Measurements from ENCODE around the gene AP2A1.
"Not testable (repeated sequence)": the region's sequence is repeated elsewhere in the genome, so short reads cannot be mapped to it uniquely, and the experiment has no call there.

AP2A1 gene

GRCh38 chr19:49766930-49767299, at the start of gene AP2A1:
TSS of gene AP2A1 (plus strand) at chr19:49767001. CDS start at chr19:49767134, 133 bp downstream.
- no peak for DNase-seq

GRCh38 chr19:49718511-49718910, 48.3 kb upstream of the AP2A1 start:
- DNase-seq = no peak

- no peak for DNase-seq
Measured at GRCh38 chr19:49718991-49719390, 47.8 kb upstream of the AP2A1 start.

- DNase-seq = not testable (repeated sequence)
Measured at GRCh38 chr19:49719420-49719819, 47.4 kb upstream of the AP2A1 start.

GRCh38 chr19:49727217-49728030, 39.4 kb upstream of the AP2A1 start:
- no peak for DNase-seq

- no peak for DNase-seq
Measured at GRCh38 chr19:49730166-49730565, 36.6 kb upstream of the AP2A1 start.

- no peak for DNase-seq
Measured at GRCh38 chr19:49738268-49738667, 28.5 kb upstream of the AP2A1 start.

- DNase-seq = no peak
Measured at GRCh38 chr19:49739098-49739497, 27.7 kb upstream of the AP2A1 start.

GRCh38 chr19:49739933-49740332, 26.9 kb upstream of the AP2A1 start:
- DNase-seq = no peak

GRCh38 chr19:49741210-49741844, 25.5 kb upstream of the AP2A1 start:
- DNase-seq = no peak

- no peak for DNase-seq
Measured at GRCh38 chr19:49744946-49745381, 21.8 kb upstream of the AP2A1 start.

- DNase-seq = no peak
Measured at GRCh38 chr19:49746206-49746958, 20.4 kb upstream of the AP2A1 start.

- DNase-seq = no peak
Measured at GRCh38 chr19:49749055-49749716, 17.6 kb upstream of the AP2A1 start.

- no peak for DNase-seq
Measured at GRCh38 chr19:49749771-49750170, 17.0 kb upstream of the AP2A1 start.

- no peak for DNase-seq
Measured at GRCh38 chr19:49752701-49753100, 14.1 kb upstream of the AP2A1 start.

- no peak for DNase-seq
Measured at GRCh38 chr19:49755956-49756355, 10.8 kb upstream of the AP2A1 start.

- no peak for DNase-seq
Measured at GRCh38 chr19:49758292-49758691, 8.5 kb upstream of the AP2A1 start.

GRCh38 chr19:49761249-49761624, 5.6 kb upstream of the AP2A1 start:
- DNase-seq = no peak

GRCh38 chr19:49761625-49762311, 5.0 kb upstream of the AP2A1 start:
- no peak for DNase-seq

GRCh38 chr19:49763230-49763629, 3.6 kb upstream of the AP2A1 start, which contains the start of gene TSKS:
TSS of gene TSKS (minus strand) at chr19:49763306. CDS start at chr19:49763247, 59 bp downstream.
- DNase-seq = no peak

- DNase-seq = no peak
Measured at GRCh38 chr19:49764341-49764740, 2.5 kb upstream of the AP2A1 start.

All from DMS 273 treated with DMSO at 0.1 percent for 48 hours (cell line).